ENCODE measurements around the gene DAGLB. TPM values are rescaled to one million over a fixed set of nuclear protein-coding genes. Genes with fewer than 3 reads are reported as not detected.
A peak's percentile ranks its signal among the peaks of the same experiment; 100 is the strongest.

Gene DAGLB
- total and polyA plus RNA-seq, 10 of the 15 experiments (the other 5 are each of a cell fraction or from before 2014, with no cell fraction given) = 1.2 to 13.3 (median 10.1) TPM

- intact Hi-C loops (cut with micrococcal nuclease; ENCODE audit: unreplicated experiment) = no loop called here
- FAIRE-seq = no peak
Observed at GRCh38 chr7:6461946-6462550, 14.3 kb upstream of the DAGLB start.

More at GRCh38 chr7:6461946-6462550, 14.3 kb upstream of the DAGLB start:
- no peak for DNase-seq (ENCODE audit: low read depth, low spot score)
- TSS peak; percentile 56 for BruUV-seq (replicated peaks)
- H4K20me1 ChIP-seq (ENCODE audit: control insufficient read depth, insufficient read depth) = no peaks in the 10 kb centered on the region
- H3K4me3 ChIP-seq = no peak overlapping the region
- in situ Hi-C loops (cut with MboI) = no loop called here
- RAD21 ChIA-PET (ENCODE audit: unreplicated experiment) = no interaction called here
- H2AFZ ChIP-seq (ENCODE audit: control insufficient read depth, low read depth, low read length) = no peak overlapping the region
- peaks cover 9 to 11% of the 10 kb centered on the region in 2 experiments for H3K36me3 ChIP-seq (ENCODE audit: control insufficient read depth in 2 of 2, insufficient read depth in 2 of 2, low read length in 1 of 2)
- WGBS (ENCODE audit: insufficient coverage, insufficient replicate concordance, low lambda C conversion rate, missing lambda C conversion rate) = 97% methylated on average over 4 of the region's 4 CpGs
- H3K9me3 ChIP-seq (replicated peaks; ENCODE audit: control insufficient read depth, insufficient read depth, low read length) = no peaks in the 10 kb centered on the region
- no peak overlapping the region for H3K9ac ChIP-seq (ENCODE audit: control insufficient read depth, insufficient read depth, low read length)
- H3K27ac ChIP-seq (ENCODE audit: control insufficient read depth, insufficient read depth) = no peak overlapping the region
- H3K27me3 ChIP-seq (replicated peaks in 1 of 2; ENCODE audit: control insufficient read depth in 2 of 2, insufficient read depth in 2 of 2, low read length in 1 of 2) = no peaks in the 10 kb centered on the region
- H3K4me2 ChIP-seq (ENCODE audit: control insufficient read depth, insufficient read depth) = no peak overlapping the region
- POLR2A ChIA-PET = interaction anchor here (0.7 kb wide), 1 partner anchor 12 kb away, joined by 3 read pairs; no protein-coding TSS in a partner anchor
- SMC1A ChIA-PET (ENCODE audit: uncharacterized antibody, unreplicated experiment) = no interaction called here
- no peak for ATAC-seq
- CTCF ChIA-PET = interaction anchor here (1.5 kb wide), 1 partner anchor 9 kb away, joined by 4 read pairs; no protein-coding TSS in a partner anchor
- H3K79me2 ChIP-seq (ENCODE audit: control insufficient read depth, insufficient read depth, low read length) = no peaks in the 10 kb centered on the region
- no peaks in the 10 kb centered on the region for H3K4me1 ChIP-seq (ENCODE audit: control insufficient read depth, insufficient read depth, low read length)
- no peak for TF ChIP-seq USF2 (IDR thresholded peaks at IDR 0.05; ENCODE audit: borderline replicate concordance, low read depth, low read length)
- no peak for TF ChIP-seq CBX3 (IDR thresholded peaks at IDR 0.05; ENCODE audit: borderline replicate concordance, low read depth)
- TF ChIP-seq ZZZ3 (IDR thresholded peaks at IDR 0.05; ENCODE audit: control insufficient read depth, insufficient read length, low read depth) = no peak
- TF ChIP-seq, protein P1, sequence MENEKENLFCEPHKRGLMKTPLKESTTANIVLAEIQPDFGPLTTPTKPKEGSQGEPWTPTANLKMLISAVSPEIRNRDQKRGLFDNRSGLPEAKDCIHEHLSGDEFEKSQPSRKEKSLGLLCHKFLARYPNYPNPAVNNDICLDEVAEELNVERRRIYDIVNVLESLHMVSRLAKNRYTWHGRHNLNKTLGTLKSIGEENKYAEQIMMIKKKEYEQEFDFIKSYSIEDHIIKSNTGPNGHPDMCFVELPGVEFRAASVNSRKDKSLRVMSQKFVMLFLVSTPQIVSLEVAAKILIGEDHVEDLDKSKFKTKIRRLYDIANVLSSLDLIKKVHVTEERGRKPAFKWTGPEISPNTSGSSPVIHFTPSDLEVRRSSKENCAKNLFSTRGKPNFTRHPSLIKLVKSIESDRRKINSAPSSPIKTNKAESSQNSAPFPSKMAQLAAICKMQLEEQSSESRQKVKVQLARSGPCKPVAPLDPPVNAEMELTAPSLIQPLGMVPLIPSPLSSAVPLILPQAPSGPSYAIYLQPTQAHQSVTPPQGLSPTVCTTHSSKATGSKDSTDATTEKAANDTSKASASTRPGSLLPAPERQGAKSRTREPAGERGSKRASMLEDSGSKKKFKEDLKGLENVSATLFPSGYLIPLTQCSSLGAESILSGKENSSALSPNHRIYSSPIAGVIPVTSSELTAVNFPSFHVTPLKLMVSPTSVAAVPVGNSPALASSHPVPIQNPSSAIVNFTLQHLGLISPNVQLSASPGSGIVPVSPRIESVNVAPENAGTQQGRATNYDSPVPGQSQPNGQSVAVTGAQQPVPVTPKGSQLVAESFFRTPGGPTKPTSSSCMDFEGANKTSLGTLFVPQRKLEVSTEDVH (IDR thresholded peaks at IDR 0.05; ENCODE audit: low read depth, partially characterized antibody) = no peak
- no peak for TF ChIP-seq KLF5 (IDR thresholded peaks at IDR 0.05; ENCODE audit: partially characterized antibody)
- no peak for TF ChIP-seq JUNB (IDR thresholded peaks at IDR 0.05)
